SH-SY5Y (cell line): ENCODE data around the gene EDN1.

ENCODE experiments used
- GATA2 ChIP-seq: IDR thresholded peaks from 2 replicates; pipeline ENCODE4 v1.6.1; 2011; ENCODE audit warnings: mild to moderate bottlenecking, low read depth, low read length
- GATA3 ChIP-seq: IDR thresholded peaks from 2 replicates; pipeline ENCODE4 v1.6.1; 2011; ENCODE audit warnings: low read depth, mild to moderate bottlenecking, low read length, moderate library complexity

GRCh38 chr6:12279322-12280091 is 10.7 kb upstream of the EDN1 start:
- TF ChIP-seq GATA2 (no peak), GATA3 (no peak)
